Amniotic epithelial cell (primary cell): Measurements from ENCODE around the gene DDX17.

Experiments
- DNase-seq: peaks from one replicate; pipeline ENCODE4 v3.0.0-alpha.2; 2010; ENCODE audit warnings: low read depth

Gene DDX17

GRCh38 chr22:38465673-38466490 lies 40.2 kb downstream of the DDX17 start:
- DNase-seq, result no peak

DNA sequence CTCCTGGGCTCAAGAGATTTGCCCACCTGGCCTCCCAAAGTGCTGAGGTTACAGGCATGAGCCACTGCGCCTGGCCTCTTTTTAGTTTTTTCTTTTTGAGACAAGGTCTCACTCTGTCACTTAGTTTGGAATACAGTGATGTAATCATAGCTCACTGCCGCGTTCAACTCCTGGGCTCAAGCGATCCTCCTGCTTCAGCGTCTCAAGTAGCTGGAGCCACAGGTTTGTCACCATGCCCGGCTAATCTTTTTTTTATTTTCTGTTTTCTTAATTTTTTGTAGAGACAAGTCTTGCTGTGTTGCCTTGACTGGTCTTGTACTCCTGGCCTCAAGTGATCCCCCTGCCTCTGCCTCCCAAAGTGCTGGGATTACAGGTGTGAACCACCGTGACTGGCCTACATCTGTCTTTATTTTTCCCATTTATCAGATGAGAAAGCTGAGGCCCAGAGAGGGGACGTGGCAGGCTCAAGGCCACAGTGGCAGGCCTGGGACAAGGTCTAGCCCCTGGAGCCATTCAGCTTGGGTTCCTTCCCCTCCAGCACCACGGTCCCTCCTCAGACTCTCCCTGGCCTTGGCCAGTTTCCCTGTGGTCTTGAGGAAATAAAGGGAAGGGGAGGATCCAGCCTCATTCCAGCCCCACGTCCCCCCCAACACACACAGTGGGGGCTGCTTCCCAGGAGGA lies 41.0 kb downstream of the DDX17 start:
- no peak for DNase-seq

GRCh38 chr22:38462960-38463784 lies 42.9 kb downstream of the DDX17 start:
- DNase-seq, result peak; percentile 77

- peak; percentile 78 for DNase-seq
Observed at GRCh38 chr22:38461414-38462081, 44.6 kb downstream of the DDX17 start.

- DNase-seq, result no peak
Observed at GRCh38 chr22:38461057-38461413, 45.1 kb downstream of the DDX17 start.

GRCh38 chr22:38460426-38460840 lies 45.7 kb downstream of the DDX17 start:
- DNase-seq, result no peak

GRCh38 chr22:38456841-38457699 lies 49.0 kb downstream of the DDX17 start:
- DNase-seq, result no peak

DNA sequence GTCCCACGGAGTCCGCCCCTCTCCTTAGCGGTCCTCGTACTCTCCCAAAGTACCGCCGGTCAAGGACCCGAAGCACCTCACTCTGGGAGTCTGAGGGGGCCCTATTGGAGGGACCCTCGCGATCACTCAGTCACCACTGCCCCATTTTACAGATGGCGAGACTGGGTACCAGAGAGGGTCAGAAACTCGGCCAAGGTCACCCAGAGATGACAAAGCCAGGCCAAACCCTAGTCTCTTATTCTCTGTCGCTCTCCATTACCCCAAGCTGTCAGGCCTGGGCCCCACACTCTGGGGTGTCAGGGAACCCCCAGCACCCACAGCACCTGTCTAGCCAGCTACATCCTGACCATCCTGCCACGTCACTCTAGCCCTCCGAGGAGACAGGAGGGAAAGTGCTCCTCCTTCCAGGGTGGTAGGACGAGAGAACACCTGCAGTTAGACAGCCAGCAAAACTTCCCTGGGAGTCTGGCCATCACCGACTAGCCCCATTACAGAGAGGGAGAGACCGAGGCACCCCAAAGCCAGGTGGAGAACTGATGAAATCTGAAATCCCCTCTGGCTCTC lies 49.8 kb downstream of the DDX17 start:
- no peak for DNase-seq

DNA sequence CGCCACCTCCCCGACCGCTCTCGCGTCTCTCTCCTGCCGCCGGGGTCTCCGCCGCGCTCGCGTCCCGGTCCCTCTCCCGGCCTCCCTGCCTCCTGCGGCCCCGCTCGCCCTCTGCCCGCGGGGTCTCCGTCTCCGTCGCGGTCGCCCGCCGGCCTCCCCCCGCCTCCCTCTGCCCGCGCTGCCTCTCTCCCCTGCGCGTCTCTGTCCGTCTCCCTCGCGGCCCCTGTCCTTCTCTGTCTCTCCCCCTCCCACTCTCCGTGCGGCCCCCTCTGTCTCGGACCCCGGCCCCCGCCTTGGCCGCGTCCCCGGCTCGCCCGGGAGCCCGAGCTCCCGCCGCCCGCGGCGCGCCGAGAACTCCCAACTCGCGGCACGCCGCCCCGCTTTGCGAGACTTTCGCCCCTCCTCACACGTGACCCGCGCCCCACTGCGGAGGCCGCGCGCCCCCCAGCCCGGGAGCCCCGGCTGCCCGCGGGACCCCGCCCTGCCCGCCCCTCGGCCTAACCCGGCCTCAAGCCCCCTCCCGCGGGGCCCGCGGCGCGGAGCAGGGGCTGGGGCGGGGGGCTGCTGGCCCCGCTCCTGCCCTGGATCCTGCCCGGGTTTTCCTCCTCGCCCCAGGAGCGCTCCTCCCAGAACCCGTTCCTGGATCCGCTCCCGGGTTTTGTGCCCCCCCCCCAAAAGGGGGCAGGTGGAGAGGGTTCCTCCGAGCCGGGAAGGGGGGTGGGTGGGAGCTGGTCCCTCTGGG lies 50.4 kb downstream of the DDX17 start:
- peak; percentile 24 for DNase-seq

GRCh38 chr22:38455076-38455529 lies 51.0 kb downstream of the DDX17 start, which contains the start of gene KCNJ4:
TSS of gene KCNJ4 (minus strand) at chr22:38455199. CDS start at chr22:38428132, 27,067 bp downstream.
- no peak for DNase-seq

GRCh38 chr22:38454353-38455075 lies 51.6 kb downstream of the DDX17 start:
- DNase-seq, result no peak

DNA sequence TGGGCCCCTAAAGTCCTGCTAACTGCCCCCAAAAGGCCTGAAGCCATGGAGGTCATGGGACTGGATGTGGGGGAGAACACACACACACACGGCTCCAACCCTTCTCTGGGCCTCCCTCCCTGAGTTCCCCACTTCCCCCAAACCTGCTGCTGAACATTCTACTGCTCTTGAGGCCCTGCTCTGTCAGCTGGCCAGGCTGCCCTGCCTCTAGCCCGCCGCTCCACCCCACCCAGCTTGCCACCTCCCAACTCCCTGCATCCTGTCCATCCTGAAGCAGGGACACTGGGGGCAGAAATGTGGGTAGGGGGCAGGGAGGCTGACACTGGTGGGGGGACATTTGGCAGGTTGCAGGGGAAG lies 52.1 kb downstream of the DDX17 start:
- no peak for DNase-seq

GRCh38 chr22:38453066-38453672 lies 52.9 kb downstream of the DDX17 start:
- DNase-seq, result no peak

DNA sequence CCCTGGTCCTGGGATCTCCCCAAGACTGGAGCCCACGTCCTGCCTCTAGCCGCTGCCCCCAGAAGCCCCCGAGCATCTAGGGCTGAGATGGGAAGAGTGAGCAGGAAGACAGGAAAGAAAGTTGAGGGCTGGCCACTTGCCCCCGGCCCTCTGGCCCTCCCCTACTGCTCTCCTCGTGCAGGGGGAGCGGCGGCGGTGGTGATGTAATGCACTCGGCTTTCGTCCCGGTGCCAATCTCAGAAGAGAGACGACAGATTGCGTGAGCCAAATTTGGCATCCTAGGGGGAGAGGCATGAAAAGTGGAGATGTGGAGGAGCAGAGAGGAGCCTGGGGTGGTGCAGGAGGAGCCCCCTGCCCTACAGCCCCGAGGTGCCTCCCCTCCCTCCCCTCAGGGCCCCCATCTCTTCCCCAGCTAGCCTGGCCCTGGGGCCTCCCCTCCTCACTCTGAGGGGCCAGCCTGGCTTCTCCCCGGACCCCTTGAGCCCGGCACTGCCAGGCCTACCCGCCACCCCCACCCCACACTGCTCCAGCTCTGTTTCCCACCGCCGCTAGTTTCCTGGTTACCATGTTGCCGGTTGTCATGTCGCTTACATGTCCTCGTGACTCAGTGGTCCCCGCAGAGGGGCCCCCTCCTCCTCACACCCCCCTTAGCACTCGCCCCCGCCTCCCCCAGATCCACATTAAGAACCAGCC lies 53.6 kb downstream of the DDX17 start:
- no peak for DNase-seq

DNA sequence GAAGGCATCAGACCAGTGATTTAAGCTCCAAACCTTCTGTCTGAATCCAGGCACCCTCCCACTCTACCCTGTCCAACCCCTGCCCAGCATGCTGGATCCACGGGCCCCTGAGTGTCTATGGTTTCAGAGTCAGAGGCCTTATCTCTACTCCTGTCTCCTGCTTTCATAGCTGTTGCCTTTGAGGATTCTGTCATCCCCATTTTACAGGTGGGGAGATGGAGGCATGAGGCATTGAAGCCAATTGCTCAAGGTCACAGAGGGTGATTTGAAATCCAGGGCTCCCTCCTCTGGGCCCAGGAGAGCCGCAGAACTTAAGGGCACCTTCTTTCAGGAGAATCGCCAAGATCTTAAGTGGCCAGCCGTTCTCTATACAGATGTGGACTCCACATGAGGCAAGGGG lies 54.2 kb downstream of the DDX17 start:
- DNase-seq, result no peak

DNA sequence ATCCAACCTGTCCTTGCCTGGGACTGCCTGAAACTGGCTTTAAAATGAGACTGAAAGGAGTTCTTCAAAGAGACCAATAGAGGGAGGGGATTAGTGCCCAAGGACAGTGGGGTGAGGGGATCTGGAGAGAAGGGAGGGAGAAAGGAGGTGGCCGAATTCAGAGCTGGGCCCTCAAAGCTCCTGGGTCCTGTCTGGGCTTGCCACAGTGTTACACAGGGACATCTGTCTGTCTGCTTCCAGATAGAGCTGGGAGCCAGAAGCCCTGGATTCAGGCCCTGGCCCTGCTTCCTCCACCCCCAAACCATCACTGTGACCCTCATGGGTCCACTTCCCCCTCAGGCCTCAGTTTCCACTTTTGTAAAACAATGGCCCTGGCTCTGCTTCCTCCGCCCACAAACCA lies 54.7 kb downstream of the DDX17 start:
- no peak for DNase-seq

GRCh38 chr22:38450234-38450797 lies 55.8 kb downstream of the DDX17 start:
- DNase-seq, result no peak

DNA sequence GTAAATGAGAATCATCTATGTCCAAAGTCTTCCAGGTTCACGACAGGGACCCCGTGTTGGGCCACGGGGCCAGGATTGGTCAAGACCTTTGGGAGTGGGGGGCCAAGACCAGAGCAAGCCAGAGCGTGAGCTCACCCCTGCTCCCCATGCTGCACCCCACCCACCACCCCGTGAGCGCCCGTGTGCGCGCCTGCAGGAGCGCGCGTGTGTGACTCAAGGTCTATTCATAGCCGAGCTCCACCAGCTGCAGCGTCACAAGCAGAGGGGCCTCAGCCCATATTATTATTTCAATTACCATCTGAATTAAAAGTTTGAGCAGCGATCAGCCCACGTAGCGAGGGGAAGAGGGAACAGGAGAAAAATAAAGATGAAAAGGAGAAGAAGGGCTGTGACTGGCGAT lies 56.3 kb downstream of the DDX17 start:
- no peak for DNase-seq
